ENCODE results near the gene P2RY12. TPM values are rescaled to one million over a fixed set of nuclear protein-coding genes. Genes with fewer than 3 reads are reported as not detected.

P2RY12 gene
- total and polyA plus RNA-seq, 10 of the 15 experiments (the other 5 are each of a cell fraction or from before 2014, with no cell fraction given) = 0.27 to 1.0 (median 0.66) TPM; not detected in 2

DNA sequence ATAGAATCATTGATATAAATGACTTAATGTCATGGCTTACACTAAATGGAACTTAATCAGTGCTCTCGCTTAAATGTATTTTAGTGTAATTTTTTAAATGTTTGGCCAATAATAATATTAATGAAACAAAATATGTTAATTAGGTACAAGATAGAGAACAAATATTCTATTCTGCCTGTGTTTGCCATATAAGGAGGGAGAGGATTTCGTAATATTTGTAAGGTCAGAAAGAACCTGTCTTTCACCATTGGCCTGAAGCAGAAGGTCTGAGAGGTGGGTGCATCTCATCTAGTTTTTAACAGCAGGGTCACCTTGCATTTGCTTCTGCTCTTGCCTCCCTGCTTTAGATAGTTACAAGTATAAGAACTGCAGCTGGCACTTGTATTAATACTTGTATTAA, 70.4 kb downstream of the P2RY12 start:
- no peak overlapping the region for H3K27ac ChIP-seq (ENCODE audit: control insufficient read depth, insufficient read depth)
- intact Hi-C loops (cut with micrococcal nuclease; ENCODE audit: unreplicated experiment) (no loop called here), in situ Hi-C loops (cut with MboI) (no loop called here)
- 45% methylated on average over 2 of the region's 2 CpGs for WGBS (ENCODE audit: insufficient coverage, insufficient replicate concordance, low lambda C conversion rate, missing lambda C conversion rate)
- no peak for TF ChIP-seq LARP7 (IDR thresholded peaks at IDR 0.05)
- TF ChIP-seq, protein P1, sequence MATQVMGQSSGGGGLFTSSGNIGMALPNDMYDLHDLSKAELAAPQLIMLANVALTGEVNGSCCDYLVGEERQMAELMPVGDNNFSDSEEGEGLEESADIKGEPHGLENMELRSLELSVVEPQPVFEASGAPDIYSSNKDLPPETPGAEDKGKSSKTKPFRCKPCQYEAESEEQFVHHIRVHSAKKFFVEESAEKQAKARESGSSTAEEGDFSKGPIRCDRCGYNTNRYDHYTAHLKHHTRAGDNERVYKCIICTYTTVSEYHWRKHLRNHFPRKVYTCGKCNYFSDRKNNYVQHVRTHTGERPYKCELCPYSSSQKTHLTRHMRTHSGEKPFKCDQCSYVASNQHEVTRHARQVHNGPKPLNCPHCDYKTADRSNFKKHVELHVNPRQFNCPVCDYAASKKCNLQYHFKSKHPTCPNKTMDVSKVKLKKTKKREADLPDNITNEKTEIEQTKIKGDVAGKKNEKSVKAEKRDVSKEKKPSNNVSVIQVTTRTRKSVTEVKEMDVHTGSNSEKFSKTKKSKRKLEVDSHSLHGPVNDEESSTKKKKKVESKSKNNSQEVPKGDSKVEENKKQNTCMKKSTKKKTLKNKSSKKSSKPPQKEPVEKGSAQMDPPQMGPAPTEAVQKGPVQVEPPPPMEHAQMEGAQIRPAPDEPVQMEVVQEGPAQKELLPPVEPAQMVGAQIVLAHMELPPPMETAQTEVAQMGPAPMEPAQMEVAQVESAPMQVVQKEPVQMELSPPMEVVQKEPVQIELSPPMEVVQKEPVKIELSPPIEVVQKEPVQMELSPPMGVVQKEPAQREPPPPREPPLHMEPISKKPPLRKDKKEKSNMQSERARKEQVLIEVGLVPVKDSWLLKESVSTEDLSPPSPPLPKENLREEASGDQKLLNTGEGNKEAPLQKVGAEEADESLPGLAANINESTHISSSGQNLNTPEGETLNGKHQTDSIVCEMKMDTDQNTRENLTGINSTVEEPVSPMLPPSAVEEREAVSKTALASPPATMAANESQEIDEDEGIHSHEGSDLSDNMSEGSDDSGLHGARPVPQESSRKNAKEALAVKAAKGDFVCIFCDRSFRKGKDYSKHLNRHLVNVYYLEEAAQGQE (IDR thresholded peaks at IDR 0.05; ENCODE audit: low read depth, low read length) = no peak
- TF ChIP-seq SUPT20H (IDR thresholded peaks at IDR 0.05; ENCODE audit: borderline replicate concordance, control insufficient read depth, low read depth, low read length) = no peak
- TF ChIP-seq BRCA1 (IDR thresholded peaks at IDR 0.05; ENCODE audit: low read depth, low read length) = no peak
- TF ChIP-seq NFXL1 (IDR thresholded peaks at IDR 0.05; ENCODE audit: borderline replicate concordance) = no peak
- CTCF ChIA-PET = interaction anchor here (2.7 kb wide), 1 partner anchor 13 kb away, joined by 9 read pairs; no protein-coding TSS in a partner anchor
- no peaks in the 10 kb centered on the region for H3K9me3 ChIP-seq (replicated peaks; ENCODE audit: control insufficient read depth, insufficient read depth, low read length)
- no peaks in the 10 kb centered on the region; a peak in 1 of 4 replicates for H3K27me3 ChIP-seq (replicated peaks in 1 of 2; ENCODE audit: control insufficient read depth in 2 of 2, insufficient read depth in 2 of 2, low read length in 1 of 2)
- no peaks in the 10 kb centered on the region for H4K20me1 ChIP-seq (ENCODE audit: control insufficient read depth, insufficient read depth)
- no peaks in the 10 kb centered on the region for H3K36me3 ChIP-seq (ENCODE audit: control insufficient read depth in 2 of 2, insufficient read depth in 2 of 2, low read length in 1 of 2)
- H3K4me2 ChIP-seq (ENCODE audit: control insufficient read depth, insufficient read depth) = no peak overlapping the region
- H3K9ac ChIP-seq (ENCODE audit: control insufficient read depth, insufficient read depth, low read length) = no peak overlapping the region
- ATAC-seq (no peak), DNase-seq (ENCODE audit: low read depth, low spot score) (no peak), FAIRE-seq (no peak)
- SMC1A ChIA-PET (ENCODE audit: uncharacterized antibody, unreplicated experiment) = no interaction called here
- POLR2A ChIA-PET = no interaction called here
- no peaks in the 10 kb centered on the region for H3K79me2 ChIP-seq (ENCODE audit: control insufficient read depth, insufficient read depth, low read length)
- H3K4me3 ChIP-seq = no peak overlapping the region
- BruUV-seq (replicated peaks) = no TSS peak
- no peak overlapping the region for H2AFZ ChIP-seq (ENCODE audit: control insufficient read depth, low read depth, low read length)
- no peaks in the 10 kb centered on the region for H3K4me1 ChIP-seq (ENCODE audit: control insufficient read depth, insufficient read depth, low read length)
- RAD21 ChIA-PET (ENCODE audit: unreplicated experiment) = no interaction called here
